Activated T-helper 17 cell treated with anti-CD3 and anti-CD28 coated beads, Interleukin-2, amount 50 U/mL, for 72 hours (primary cell): ENCODE results near the gene CAPN12. TPM values are rescaled to one million over a fixed set of nuclear protein-coding genes. Genes with fewer than 3 reads are reported as not detected.

ENCODE experiments used
- ATAC-seq: fragments of 150-1000 bp; cut with Tn5 transposase; replicated peaks from 2 replicates; pipeline ENCODE4 v1.10.0; 2021; ENCODE audit warnings: mild to moderate bottlenecking, moderate library complexity
- H3K27ac Mint-ChIP-seq: one replicate; pipeline ENCODE4 v1.8.0; 2022; ENCODE audit warnings: mixed read lengths
- H3K27me3 Mint-ChIP-seq: one replicate; pipeline ENCODE4 v1.8.0; 2022; ENCODE audit warnings: mixed read lengths
- H3K36me3 Mint-ChIP-seq: one replicate; pipeline ENCODE4 v1.8.0; 2022; ENCODE audit warnings: low read depth, mild to moderate bottlenecking, mixed read lengths
- H3K4me1 Mint-ChIP-seq: one replicate; pipeline ENCODE4 v1.8.0; 2022; ENCODE audit warnings: mixed read lengths
- H3K4me3 Mint-ChIP-seq: one replicate; pipeline ENCODE4 v1.8.0; 2022; ENCODE audit warnings: mild to moderate bottlenecking, mixed read lengths
- H3K9me3 Mint-ChIP-seq: one replicate; pipeline ENCODE4 v1.8.0; 2022; ENCODE audit warnings: mixed read lengths
- total RNA-seq, 2 donors: library from RNA; stranded (reverse); gene quantifications; one replicate each; pipeline ENCODE4 v1.2.3, GENCODE V29; 2022

Gene CAPN12
- total RNA-seq, 2 donors from 2014 or later = 3.8 to 75.3 TPM

- Mint-ChIP-seq H3K27me3 (no peaks in the 10 kb centered on the region), H3K27ac (peak overlapping the region; percentile 91), H3K9me3 (no peaks in the 10 kb centered on the region), H3K36me3 (peaks cover 20% of the 10 kb centered on the region), H3K4me3 (peak overlapping the region; percentile 75), H3K4me1 (peaks cover 61% of the 10 kb centered on the region)
- ATAC-seq = no peak
These were observed 59.2 kb downstream of the CAPN12 start for GRCh38 chr19:38684862-38685665.

GRCh38 chr19:38684078-38684861 lies 60.0 kb downstream of the CAPN12 start:
- peak; percentile 61 for ATAC-seq
- peaks cover 62% of the 10 kb centered on the region for H3K4me1 Mint-ChIP-seq
- peaks cover 20% of the 10 kb centered on the region for H3K36me3 Mint-ChIP-seq
- H3K27ac Mint-ChIP-seq = peak overlapping the region; percentile 91
- no peaks in the 10 kb centered on the region for H3K27me3 Mint-ChIP-seq
- H3K9me3 Mint-ChIP-seq = no peaks in the 10 kb centered on the region
- peak overlapping the region; percentile 75 for H3K4me3 Mint-ChIP-seq

- H3K36me3 Mint-ChIP-seq = peaks cover 22% of the 10 kb centered on the region
- peak overlapping the region; percentile 91 for H3K27ac Mint-ChIP-seq
- no peaks in the 10 kb centered on the region for H3K9me3 Mint-ChIP-seq
- no peaks in the 10 kb centered on the region for H3K27me3 Mint-ChIP-seq
- peak; percentile 75 for ATAC-seq
- peaks cover 61% of the 10 kb centered on the region for H3K4me1 Mint-ChIP-seq
- peak overlapping the region; percentile 75 for H3K4me3 Mint-ChIP-seq
These were observed 60.7 kb downstream of the CAPN12 start for GRCh38 chr19:38683393-38684077.

GRCh38 chr19:38682872-38683392 lies 61.3 kb downstream of the CAPN12 start:
- Mint-ChIP-seq H3K36me3 (peaks cover 28% of the 10 kb centered on the region), H3K27ac (peak overlapping the region; percentile 91), H3K27me3 (no peaks in the 10 kb centered on the region), H3K4me1 (peaks cover 67% of the 10 kb centered on the region), H3K9me3 (no peaks in the 10 kb centered on the region), H3K4me3 (peak overlapping the region; percentile 75)
- ATAC-seq = no peak

GRCh38 chr19:38682195-38682867 lies 61.9 kb downstream of the CAPN12 start:
- peak overlapping the region; percentile 75 for H3K4me3 Mint-ChIP-seq
- peaks cover 31% of the 10 kb centered on the region for H3K36me3 Mint-ChIP-seq
- ATAC-seq = no peak
- H3K27me3 Mint-ChIP-seq = no peaks in the 10 kb centered on the region
- H3K27ac Mint-ChIP-seq = peak overlapping the region; percentile 91
- H3K9me3 Mint-ChIP-seq = no peaks in the 10 kb centered on the region
- H3K4me1 Mint-ChIP-seq = peaks cover 64% of the 10 kb centered on the region

Other genes with a start within 250 kb of the CAPN12 start
- gene MAP4K1, start 126.5 kb downstream of the CAPN12 start, total RNA-seq = 100 to 1,000 TPM; 310 to 354 TPM
- 100 to 1,000 TPM; 172 to 301 TPM for gene EIF3K, start 125.3 kb downstream of the CAPN12 start, total RNA-seq
- 100 to 1,000 TPM; 312 to 393 TPM for gene ACTN4, start 96.8 kb downstream of the CAPN12 start, total RNA-seq
- gene LGALS7, start 29.0 kb upstream of the CAPN12 start, total RNA-seq = not detected
- gene LGALS7B, start 44.7 kb upstream of the CAPN12 start, total RNA-seq = not detected
- 1 to 10 TPM; 1.2 to 1.7 TPM for gene LGALS4, start 68.5 kb upstream of the CAPN12 start, total RNA-seq
- 100 to 1,000 TPM; 162 to 183 TPM for gene ECH1, start 87.3 kb upstream of the CAPN12 start, total RNA-seq
- gene HNRNPL, start 105.5 kb upstream of the CAPN12 start, total RNA-seq = 100 to 1,000 TPM; 476 to 617 TPM
- gene RINL, start 133.8 kb upstream of the CAPN12 start, total RNA-seq = 100 to 1,000 TPM in 1 of 2 donors, 10 to 100 TPM in 1; 92.3 to 156 TPM
- 10 to 100 TPM; 37.9 to 41.2 TPM for gene SIRT2, start 155.1 kb upstream of the CAPN12 start, total RNA-seq
- 10 to 100 TPM; 41.2 to 68.7 TPM for gene NFKBIB, start 155.5 kb upstream of the CAPN12 start, total RNA-seq
- under 1 TPM; 0.24 to 0.86 TPM for gene CCER2, start 167.7 kb upstream of the CAPN12 start, total RNA-seq
- gene SARS2, start 186.3 kb upstream of the CAPN12 start, total RNA-seq = 10 to 100 TPM; 27.5 to 49.3 TPM
- gene MRPS12, start 186.5 kb upstream of the CAPN12 start, total RNA-seq = 100 to 1,000 TPM in 1 of 2 donors, 10 to 100 TPM in 1; 52.7 to 106 TPM
- gene FBXO17, start 231.3 kb upstream of the CAPN12 start, total RNA-seq = under 1 TPM; 0.21 to 0.43 TPM